CD4-positive, CD25-positive, alpha-beta regulatory T cell (primary cell): ENCODE data around the gene C1orf35. TPM values are rescaled to one million over a fixed set of nuclear protein-coding genes. Genes with fewer than 3 reads are reported as not detected.

Experiments
- ATAC-seq, 2 donors: fragments of 150-1000 bp; cut with Tn5 transposase; one replicate each; pipeline ENCODE4 v1.10.0; 2021; ENCODE audit warnings: low read depth in 2 of 2, moderate number of reproducible peaks in 2 of 2, moderate library complexity in 1 of 2
- DNase-seq, 3 donors: peaks; one replicate each; pipeline versions ENCODE4 v3.0.0 to v3.0.0-alpha.2; 2012 to 2022; ENCODE audit warnings: mixed read lengths in 1 of 3
- H3K27ac ChIP-seq: one replicate; pipeline ENCODE4 v1.7.0; 2013; ENCODE audit warnings: mild to moderate bottlenecking, low read length; ENCODE audit not compliant: insufficient read depth, poor library complexity, severe bottlenecking
- H3K27me3 ChIP-seq: one replicate; pipeline ENCODE4 v1.7.0; 2013; ENCODE audit warnings: low read length; ENCODE audit not compliant: control insufficient read depth, insufficient read depth
- H3K36me3 ChIP-seq: one replicate; pipeline ENCODE4 v1.7.0; 2013; ENCODE audit warnings: mild to moderate bottlenecking, low read length, moderate library complexity; ENCODE audit not compliant: control insufficient read depth, insufficient read depth
- H3K4me1 ChIP-seq: 2 replicates; pipeline ENCODE4 v1.7.0; 2013; ENCODE audit warnings: mild to moderate bottlenecking, low read length; ENCODE audit not compliant: insufficient read depth, control insufficient read depth, poor library complexity, severe bottlenecking
- H3K4me3 ChIP-seq: one replicate; pipeline ENCODE4 v1.7.0; 2013; ENCODE audit warnings: low read depth, mild to moderate bottlenecking, low read length, moderate library complexity
- H3K9me3 ChIP-seq, 2 experiments: 1 replicate in 1 of 2; 2 replicates in 1 of 2; pipeline ENCODE4 v1.7.0; 2013; ENCODE audit warnings: low read length in 2 of 2, mild to moderate bottlenecking in 1 of 2, moderate library complexity in 1 of 2; ENCODE audit not compliant: control insufficient read depth in 2 of 2
- H3K27ac Mint-ChIP-seq, 3 donors: one replicate each; pipeline ENCODE4 v1.8.0; 2020 to 2022; ENCODE audit warnings: mild to moderate bottlenecking in 3 of 3, mixed read lengths in 3 of 3, moderate library complexity in 2 of 3
- H3K27me3 Mint-ChIP-seq: one replicate; pipeline ENCODE4 v1.8.0; 2022; ENCODE audit warnings: mild to moderate bottlenecking, mixed read lengths
- H3K36me3 Mint-ChIP-seq: one replicate; pipeline ENCODE4 v1.8.0; 2020; ENCODE audit warnings: mixed read lengths
- H3K4me1 Mint-ChIP-seq, 4 donors: one replicate each; pipeline ENCODE4 v1.8.0; 2020 to 2022; ENCODE audit warnings: mixed read lengths in 4 of 4, mild to moderate bottlenecking in 1 of 4
- H3K4me3 Mint-ChIP-seq, 4 donors: one replicate each; pipeline ENCODE4 v1.8.0; 2020 to 2022; ENCODE audit warnings: mild to moderate bottlenecking in 4 of 4, mixed read lengths in 4 of 4, moderate library complexity in 3 of 4
- H3K9me3 Mint-ChIP-seq, 7 donors: one replicate each; pipeline ENCODE4 v1.8.0; 2020 to 2022; ENCODE audit warnings: mixed read lengths in 7 of 7, mild to moderate bottlenecking in 3 of 7, moderate library complexity in 2 of 7
- polyA plus RNA-seq, 4 donors: library from polyadenylated mRNA; unstranded; fragments of 300-500 nt; fragmentation: Illumina TruSeq; gene quantifications; one replicate each; pipeline ENCODE4 v1.2.3, GENCODE V29; 2021
- total RNA-seq: library from RNA; stranded (reverse); gene quantifications from one replicate; pipeline ENCODE4 v1.2.3, GENCODE V29; 2022

Gene C1orf35
- total and polyA plus RNA-seq, 5 donors from 2014 or later: 18.0 to 24.0 (median 21.4) TPM

GRCh38 chr1:228125185-228125584, 22.1 kb upstream of the C1orf35 start:
- H3K27ac Mint-ChIP-seq: no peak overlapping the region

DNA sequence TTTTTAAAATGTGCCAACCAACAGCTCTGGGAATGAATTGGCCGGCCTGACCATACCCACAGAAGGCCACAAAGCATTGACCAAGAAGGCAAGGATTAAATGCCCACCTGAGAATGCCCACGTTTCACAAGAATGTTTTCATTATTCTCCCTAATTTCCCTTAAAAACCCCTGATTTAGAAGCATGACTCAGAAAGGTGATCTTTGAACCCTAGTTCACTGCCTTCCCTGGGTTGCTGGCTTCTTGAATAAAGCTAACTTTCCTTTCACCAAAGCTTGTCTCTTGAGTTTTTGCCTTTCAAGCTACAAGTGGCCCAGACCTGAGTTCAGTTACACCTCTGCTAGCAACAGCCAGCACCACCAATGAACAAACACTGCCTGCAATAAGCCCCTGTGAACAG, 20.4 kb upstream of the C1orf35 start:
- no peak for ATAC-seq
- DNase-seq: no peak

More at GRCh38 chr1:228125185-228125584, 22.1 kb upstream of the C1orf35 start:
- H3K27ac ChIP-seq: no peak overlapping the region
- Mint-ChIP-seq H3K4me3 (no peak overlapping the region), H3K4me1 (peaks cover 0 to 4% (median 1%) of the 10 kb centered on the region in 4 donors), H3K27me3 (peaks cover 61% of the 10 kb centered on the region), H3K36me3 (no peaks in the 10 kb centered on the region), H3K9me3 (peaks cover 0 to 4% (median 0%) of the 10 kb centered on the region in 7 donors)
- H3K4me1 ChIP-seq: no peaks in the 10 kb centered on the region
- no peaks in the 10 kb centered on the region for H3K36me3 ChIP-seq
- DNase-seq (no peak), ATAC-seq (no peak)
- peaks cover 2% of the 10 kb centered on the region for H3K27me3 ChIP-seq
- H3K4me3 ChIP-seq: no peak overlapping the region
- H3K9me3 ChIP-seq: no peaks in the 10 kb centered on the region

DNA sequence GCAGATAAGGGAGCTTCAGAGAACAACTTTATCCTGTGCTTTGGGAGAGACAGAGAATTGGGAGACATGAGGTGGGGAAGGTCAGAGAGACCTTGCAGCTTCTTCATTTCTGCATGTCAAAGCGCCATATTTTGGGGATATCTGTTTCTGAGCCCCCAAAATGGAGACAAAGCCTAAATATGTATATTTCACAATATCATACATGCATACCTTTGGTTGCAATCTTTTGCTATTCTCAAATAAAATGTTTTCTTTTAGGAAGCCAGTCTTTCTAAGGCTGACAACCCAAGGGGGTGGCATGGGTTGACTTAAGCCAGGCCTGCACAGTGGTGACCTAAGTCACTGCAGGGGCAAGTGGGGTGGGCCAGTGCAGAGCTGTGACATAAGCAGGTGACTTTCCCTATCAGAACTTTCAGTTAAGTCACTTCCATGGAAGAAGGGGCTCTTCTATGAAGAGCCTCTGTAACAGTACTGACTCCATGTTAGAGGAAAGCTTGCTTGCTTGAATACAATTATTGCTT, 19.9 kb upstream of the C1orf35 start:
- Histone ChIP-seq H3K27ac (no peak overlapping the region), H3K27me3 (peaks cover 2% of the 10 kb centered on the region), H3K4me1 (no peaks in the 10 kb centered on the region), H3K9me3 (no peaks in the 10 kb centered on the region), H3K4me3 (no peak overlapping the region), H3K36me3 (no peaks in the 10 kb centered on the region)
- no peak overlapping the region for H3K27ac Mint-ChIP-seq
- H3K4me3 Mint-ChIP-seq: no peak overlapping the region
- peaks cover 0 to 4% (median 1%) of the 10 kb centered on the region in 4 donors for H3K4me1 Mint-ChIP-seq
- peaks cover 46% of the 10 kb centered on the region for H3K27me3 Mint-ChIP-seq
- H3K36me3 Mint-ChIP-seq: no peaks in the 10 kb centered on the region
- peaks cover 0 to 4% (median 0%) of the 10 kb centered on the region in 7 donors for H3K9me3 Mint-ChIP-seq
- DNase-seq (no peak), ATAC-seq (no peak)

More for the DNA sequence above, 20.4 kb upstream of the C1orf35 start:
- H3K36me3 Mint-ChIP-seq: no peaks in the 10 kb centered on the region
- H3K36me3 ChIP-seq: no peaks in the 10 kb centered on the region
- peaks cover 0 to 4% (median 1%) of the 10 kb centered on the region in 4 donors for H3K4me1 Mint-ChIP-seq
- H3K27ac Mint-ChIP-seq: no peak overlapping the region
- H3K9me3 Mint-ChIP-seq: peaks cover 0 to 4% (median 0%) of the 10 kb centered on the region in 7 donors
- no peaks in the 10 kb centered on the region for H3K9me3 ChIP-seq
- H3K4me3 Mint-ChIP-seq: no peak overlapping the region
- H3K27ac ChIP-seq: no peak overlapping the region
- H3K4me1 ChIP-seq: no peaks in the 10 kb centered on the region
- no peak overlapping the region for H3K4me3 ChIP-seq
- H3K27me3 Mint-ChIP-seq: peaks cover 51% of the 10 kb centered on the region
- peaks cover 2% of the 10 kb centered on the region for H3K27me3 ChIP-seq

GRCh38 chr1:228120857-228121489, 17.8 kb upstream of the C1orf35 start:
- Histone ChIP-seq H3K4me1 (no peaks in the 10 kb centered on the region), H3K4me3 (no peak overlapping the region), H3K9me3 (no peaks in the 10 kb centered on the region), H3K27me3 (peaks cover 2% of the 10 kb centered on the region), H3K27ac (no peak overlapping the region), H3K36me3 (no peaks in the 10 kb centered on the region)
- Mint-ChIP-seq H3K4me1 (peaks cover 0 to 4% (median 1%) of the 10 kb centered on the region in 4 donors), H3K27ac (peak overlapping the region in 1 of 3 donors; percentile 16), H3K9me3 (peaks cover 0 to 4% (median 0%) of the 10 kb centered on the region in 7 donors), H3K27me3 (peaks cover 30% of the 10 kb centered on the region), H3K36me3 (no peaks in the 10 kb centered on the region), H3K4me3 (peak overlapping the region in 1 of 4 donors; percentile 35)
- DNase-seq (no peak), ATAC-seq (no peak)

- peaks cover 24% of the 10 kb centered on the region for H3K27me3 Mint-ChIP-seq
- peaks cover 0 to 4% (median 0%) of the 10 kb centered on the region in 7 donors for H3K9me3 Mint-ChIP-seq
- peak overlapping the region in 1 of 3 donors; percentile 16 for H3K27ac Mint-ChIP-seq
- DNase-seq (no peak), ATAC-seq (no peak)
- H3K9me3 ChIP-seq: no peaks in the 10 kb centered on the region
- H3K4me3 Mint-ChIP-seq: no peak overlapping the region
- no peaks in the 10 kb centered on the region for H3K36me3 Mint-ChIP-seq
- H3K4me1 ChIP-seq: no peaks in the 10 kb centered on the region
- no peak overlapping the region for H3K27ac ChIP-seq
- no peak overlapping the region for H3K4me3 ChIP-seq
- no peaks in the 10 kb centered on the region for H3K36me3 ChIP-seq
- peaks cover 0 to 4% (median 1%) of the 10 kb centered on the region in 4 donors for H3K4me1 Mint-ChIP-seq
- peaks cover 2% of the 10 kb centered on the region for H3K27me3 ChIP-seq
These were observed 17.2 kb upstream of the C1orf35 start for GRCh38 chr1:228120351-228120750.

- H3K9me3 Mint-ChIP-seq: peaks cover 0 to 3% (median 0%) of the 10 kb centered on the region in 7 donors
- Histone ChIP-seq H3K27me3 (peaks cover 2% of the 10 kb centered on the region), H3K4me1 (no peaks in the 10 kb centered on the region), H3K4me3 (no peak overlapping the region), H3K27ac (no peak overlapping the region), H3K36me3 (no peaks in the 10 kb centered on the region), H3K9me3 (no peaks in the 10 kb centered on the region)
- DNase-seq (no peak), ATAC-seq (no peak)
- H3K27ac Mint-ChIP-seq: no peak overlapping the region
- H3K4me1 Mint-ChIP-seq: peaks cover 0 to 4% (median 1%) of the 10 kb centered on the region in 4 donors
- H3K27me3 Mint-ChIP-seq: peaks cover 14% of the 10 kb centered on the region
- no peak overlapping the region for H3K4me3 Mint-ChIP-seq
- H3K36me3 Mint-ChIP-seq: no peaks in the 10 kb centered on the region
These were observed 14.9 kb upstream of the C1orf35 start for GRCh38 chr1:228118040-228118439.

GRCh38 chr1:228117335-228117734, 14.2 kb upstream of the C1orf35 start:
- H3K4me3 Mint-ChIP-seq: no peak overlapping the region
- Histone ChIP-seq H3K27ac (no peak overlapping the region), H3K36me3 (no peaks in the 10 kb centered on the region), H3K9me3 (no peaks in the 10 kb centered on the region), H3K27me3 (no peaks in the 10 kb centered on the region), H3K4me1 (no peaks in the 10 kb centered on the region), H3K4me3 (no peak overlapping the region)
- DNase-seq (no peak), ATAC-seq (no peak)
- no peak overlapping the region for H3K27ac Mint-ChIP-seq
- peaks cover 7% of the 10 kb centered on the region for H3K27me3 Mint-ChIP-seq
- no peaks in the 10 kb centered on the region for H3K36me3 Mint-ChIP-seq
- peaks cover 0 to 4% (median 1%) of the 10 kb centered on the region in 4 donors for H3K4me1 Mint-ChIP-seq
- peaks cover 0 to 3% (median 0%) of the 10 kb centered on the region in 7 donors for H3K9me3 Mint-ChIP-seq

DNA sequence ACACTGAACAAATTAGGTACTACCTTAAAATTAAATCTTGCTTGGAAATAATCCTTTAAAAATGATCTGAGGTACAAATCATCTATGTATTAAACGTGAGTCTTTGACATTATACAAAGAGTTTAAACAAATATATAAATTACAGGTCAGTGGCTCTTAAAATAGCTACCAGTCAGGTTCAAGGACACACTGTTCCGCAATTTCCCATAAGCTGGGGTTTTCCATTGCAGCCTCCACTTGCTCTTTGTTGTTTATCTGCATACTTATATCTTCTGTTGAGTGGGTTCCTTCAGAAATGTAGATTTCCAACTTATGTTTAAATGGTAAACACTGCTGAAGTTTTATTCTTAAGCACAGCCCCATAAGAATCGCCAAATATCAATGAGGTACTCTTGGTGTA, 11.7 kb upstream of the C1orf35 start:
- H3K4me1 Mint-ChIP-seq: peaks cover 0 to 8% (median under 1%) of the 10 kb centered on the region in 4 donors
- no peak for DNase-seq

More for the DNA sequence above, 11.7 kb upstream of the C1orf35 start:
- Histone ChIP-seq H3K4me1 (peaks cover 5% of the 10 kb centered on the region), H3K4me3 (no peak overlapping the region), H3K27me3 (no peaks in the 10 kb centered on the region), H3K9me3 (no peaks in the 10 kb centered on the region), H3K36me3 (no peaks in the 10 kb centered on the region), H3K27ac (no peak overlapping the region)
- no peak overlapping the region for H3K4me3 Mint-ChIP-seq
- H3K36me3 Mint-ChIP-seq: no peaks in the 10 kb centered on the region
- no peaks in the 10 kb centered on the region for H3K27me3 Mint-ChIP-seq
- no peak for ATAC-seq
- peak overlapping the region in 1 of 3 donors; percentile 15 for H3K27ac Mint-ChIP-seq
- H3K9me3 Mint-ChIP-seq: peaks cover 0 to 3% (median 0%) of the 10 kb centered on the region in 7 donors
